Measurements from ENCODE around the gene SCFD2.
"Not testable (repeated sequence)": the region's sequence is repeated elsewhere in the genome, so short reads cannot be mapped to it uniquely, and the experiment has no call there.

The SCFD2 gene

GRCh38 chr4:53306729-53307128 is 59.1 kb downstream of the SCFD2 start:
- H3K4me3 ChIP-seq (ENCODE audit: low read length), result no peak overlapping the region

GRCh38 chr4:53292209-53292608 is 73.7 kb downstream of the SCFD2 start:
- H3K4me3 ChIP-seq (ENCODE audit: low read length); H3K9ac ChIP-seq (ENCODE audit: low read depth, low read length); H3K4me1 ChIP-seq (ENCODE audit: control insufficient read depth, insufficient read depth, low read length); H3K4me2 ChIP-seq (ENCODE audit: low read length); H3K36me3 ChIP-seq (ENCODE audit: insufficient read depth, low read length); H3K27me3 ChIP-seq (ENCODE audit: control insufficient read depth, insufficient read depth, low read length); H3K9me3 ChIP-seq (replicated peaks; ENCODE audit: low read length): not testable (repeated sequence)

More at GRCh38 chr4:53306729-53307128, 59.1 kb downstream of the SCFD2 start:
- no peaks in the 10 kb centered on the region for H3K9me3 ChIP-seq (replicated peaks; ENCODE audit: low read length)
- no peaks in the 10 kb centered on the region for H3K36me3 ChIP-seq (ENCODE audit: insufficient read depth, low read length)
- no peak overlapping the region for H3K9ac ChIP-seq (ENCODE audit: low read depth, low read length)
- H3K27me3 ChIP-seq (ENCODE audit: control insufficient read depth, insufficient read depth, low read length), result no peaks in the 10 kb centered on the region
- H3K4me1 ChIP-seq (ENCODE audit: control insufficient read depth, insufficient read depth, low read length), result peaks cover 41% of the 10 kb centered on the region
- peak overlapping the region; percentile 32 for H3K4me2 ChIP-seq (ENCODE audit: low read length)

DNA sequence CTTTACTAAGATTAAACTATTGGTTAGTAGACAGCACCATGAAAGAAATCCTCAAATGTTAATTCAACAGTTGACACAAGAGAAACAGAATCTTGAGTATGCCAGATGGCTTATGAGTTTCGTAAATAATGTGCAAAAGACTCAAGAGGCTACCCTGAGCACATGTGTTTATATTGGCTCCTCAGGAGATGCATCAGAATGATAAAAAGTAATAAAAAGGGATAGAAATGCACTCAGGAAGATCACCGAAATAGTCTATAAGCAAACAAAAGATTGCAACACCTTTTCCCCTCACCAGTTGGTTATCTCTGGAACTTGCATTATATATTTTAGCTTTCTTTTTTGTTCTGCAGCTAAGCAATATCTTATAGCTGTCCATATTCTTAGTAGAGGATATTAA is 84.4 kb downstream of the SCFD2 start:
- H3K4me2 ChIP-seq (ENCODE audit: low read length), result peak overlapping the region; percentile 31
- H3K9ac ChIP-seq (ENCODE audit: low read depth, low read length), result no peak overlapping the region
- H3K4me3 ChIP-seq (ENCODE audit: low read length), result no peak overlapping the region
- H3K4me1 ChIP-seq (ENCODE audit: control insufficient read depth, insufficient read depth, low read length), result peaks cover 8% of the 10 kb centered on the region
- H3K36me3 ChIP-seq (ENCODE audit: insufficient read depth, low read length), result no peaks in the 10 kb centered on the region
- no peaks in the 10 kb centered on the region for H3K27me3 ChIP-seq (ENCODE audit: control insufficient read depth, insufficient read depth, low read length)
- no peaks in the 10 kb centered on the region for H3K9me3 ChIP-seq (replicated peaks; ENCODE audit: low read length)

- Histone ChIP-seq H3K36me3 (ENCODE audit: insufficient read depth, low read length) (no peaks in the 10 kb centered on the region), H3K4me3 (ENCODE audit: low read length) (no peak overlapping the region), H3K9ac (ENCODE audit: low read depth, low read length) (no peak overlapping the region), H3K27me3 (ENCODE audit: control insufficient read depth, insufficient read depth, low read length) (no peaks in the 10 kb centered on the region), H3K4me2 (ENCODE audit: low read length) (no peak overlapping the region), H3K4me1 (ENCODE audit: control insufficient read depth, insufficient read depth, low read length) (peaks cover 8% of the 10 kb centered on the region), H3K9me3 (replicated peaks; ENCODE audit: low read length) (no peaks in the 10 kb centered on the region)
Observed at GRCh38 chr4:53280846-53281245, 85.0 kb downstream of the SCFD2 start.

DNA sequence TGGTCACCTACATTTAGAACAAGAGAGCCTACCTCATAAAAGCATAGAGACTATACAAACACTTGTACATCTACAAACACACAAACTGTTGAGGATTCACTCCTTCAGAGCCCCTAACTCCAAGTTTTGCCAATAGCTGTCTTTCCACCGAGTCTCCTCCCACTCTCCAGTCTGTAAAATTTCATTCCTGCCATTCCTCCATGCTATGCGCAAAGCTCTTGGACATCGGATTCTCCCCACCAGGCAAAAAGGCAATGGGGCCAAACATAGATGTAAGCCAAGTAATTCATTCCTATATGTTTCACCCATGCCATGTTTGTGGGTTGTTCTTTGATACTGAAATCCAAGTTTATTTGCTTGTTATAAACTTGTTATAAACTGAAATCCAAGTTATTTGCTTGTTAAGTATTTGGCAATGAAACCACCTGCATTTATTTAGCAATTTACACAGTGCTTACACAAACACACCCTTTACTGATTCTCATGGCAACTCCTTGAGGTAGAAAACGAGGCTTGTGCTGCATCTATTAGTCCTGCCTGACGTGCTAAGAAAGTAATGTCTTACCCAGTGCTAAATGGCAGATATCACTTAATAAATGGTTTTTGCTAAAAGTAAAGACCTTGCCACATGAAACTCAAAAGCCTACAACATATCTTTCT is 91.1 kb downstream of the SCFD2 start:
- Histone ChIP-seq H3K4me1 (ENCODE audit: control insufficient read depth, insufficient read depth, low read length) (peaks cover 9% of the 10 kb centered on the region), H3K4me2 (ENCODE audit: low read length) (no peak overlapping the region), H3K36me3 (ENCODE audit: insufficient read depth, low read length) (no peaks in the 10 kb centered on the region), H3K9me3 (replicated peaks; ENCODE audit: low read length) (no peaks in the 10 kb centered on the region), H3K9ac (ENCODE audit: low read depth, low read length) (no peak overlapping the region), H3K4me3 (ENCODE audit: low read length) (no peak overlapping the region), H3K27me3 (ENCODE audit: control insufficient read depth, insufficient read depth, low read length) (no peaks in the 10 kb centered on the region)

DNA sequence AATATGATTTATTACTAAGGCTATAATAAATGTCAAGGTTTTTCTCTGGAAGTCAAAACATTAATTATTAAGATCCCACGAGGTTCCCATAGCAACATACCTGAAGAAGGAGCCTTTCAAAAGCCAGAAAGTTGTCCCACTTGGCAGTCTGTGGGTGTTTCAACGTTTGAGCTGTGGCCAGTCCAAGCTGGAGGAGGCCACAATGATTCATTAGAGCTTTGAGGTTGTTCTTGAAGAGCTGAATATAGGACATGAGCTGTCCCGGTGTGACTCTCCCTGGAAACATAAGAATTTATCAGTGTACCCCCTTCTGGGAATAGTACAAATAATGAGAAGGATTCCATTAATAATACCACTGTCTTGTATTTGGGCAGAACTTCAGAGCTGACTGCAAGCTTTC is 92.1 kb downstream of the SCFD2 start:
- Histone ChIP-seq H3K9ac (ENCODE audit: low read depth, low read length) (no peak overlapping the region), H3K4me3 (ENCODE audit: low read length) (no peak overlapping the region), H3K36me3 (ENCODE audit: insufficient read depth, low read length) (no peaks in the 10 kb centered on the region), H3K4me2 (ENCODE audit: low read length) (no peak overlapping the region), H3K9me3 (replicated peaks; ENCODE audit: low read length) (no peaks in the 10 kb centered on the region), H3K27me3 (ENCODE audit: control insufficient read depth, insufficient read depth, low read length) (no peaks in the 10 kb centered on the region), H3K4me1 (ENCODE audit: control insufficient read depth, insufficient read depth, low read length) (peaks cover 9% of the 10 kb centered on the region)

GRCh38 chr4:53267026-53267425 is 98.8 kb downstream of the SCFD2 start:
- no peak overlapping the region for H3K4me3 ChIP-seq (ENCODE audit: low read length)
- H3K27me3 ChIP-seq (ENCODE audit: control insufficient read depth, insufficient read depth, low read length), result no peaks in the 10 kb centered on the region
- H3K4me1 ChIP-seq (ENCODE audit: control insufficient read depth, insufficient read depth, low read length), result no peaks in the 10 kb centered on the region
- H3K4me2 ChIP-seq (ENCODE audit: low read length), result no peak overlapping the region
- H3K36me3 ChIP-seq (ENCODE audit: insufficient read depth, low read length), result peaks cover 3% of the 10 kb centered on the region
- no peak overlapping the region for H3K9ac ChIP-seq (ENCODE audit: low read depth, low read length)
- H3K9me3 ChIP-seq (replicated peaks; ENCODE audit: low read length), result no peaks in the 10 kb centered on the region

DNA sequence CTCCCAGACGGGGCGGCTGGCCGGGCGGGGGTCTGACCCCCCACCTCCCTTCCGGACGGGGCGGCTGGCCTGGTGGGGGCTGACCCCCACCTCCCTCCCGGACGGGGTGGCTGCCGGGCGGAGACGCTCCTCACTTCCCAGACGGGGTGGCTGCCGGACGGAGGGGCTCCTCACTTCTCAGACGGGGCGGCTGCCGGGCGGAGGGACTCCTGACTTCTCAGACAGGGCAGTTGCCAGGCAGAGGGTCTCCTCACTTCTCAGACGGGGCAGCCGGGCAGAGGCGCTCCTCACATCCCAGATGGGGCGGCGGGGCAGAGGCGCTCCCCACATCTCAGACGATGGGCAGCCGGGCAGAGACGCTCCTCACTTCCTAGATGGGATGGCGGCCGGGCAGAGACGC is 109.9 kb downstream of the SCFD2 start:
- not testable (repeated sequence) for H3K9ac ChIP-seq (ENCODE audit: low read depth, low read length); H3K27me3 ChIP-seq (ENCODE audit: control insufficient read depth, insufficient read depth, low read length); H3K4me2 ChIP-seq (ENCODE audit: low read length); H3K4me1 ChIP-seq (ENCODE audit: control insufficient read depth, insufficient read depth, low read length); H3K36me3 ChIP-seq (ENCODE audit: insufficient read depth, low read length); H3K4me3 ChIP-seq (ENCODE audit: low read length); H3K9me3 ChIP-seq (replicated peaks; ENCODE audit: low read length)

GRCh38 chr4:53240573-53240972 is 125.3 kb downstream of the SCFD2 start:
- Histone ChIP-seq H3K9ac (ENCODE audit: low read depth, low read length) (no peak overlapping the region), H3K4me1 (ENCODE audit: control insufficient read depth, insufficient read depth, low read length) (no peaks in the 10 kb centered on the region), H3K4me2 (ENCODE audit: low read length) (no peak overlapping the region), H3K9me3 (replicated peaks; ENCODE audit: low read length) (no peaks in the 10 kb centered on the region), H3K27me3 (ENCODE audit: control insufficient read depth, insufficient read depth, low read length) (no peaks in the 10 kb centered on the region), H3K36me3 (ENCODE audit: insufficient read depth, low read length) (no peaks in the 10 kb centered on the region), H3K4me3 (ENCODE audit: low read length) (no peak overlapping the region)

DNA sequence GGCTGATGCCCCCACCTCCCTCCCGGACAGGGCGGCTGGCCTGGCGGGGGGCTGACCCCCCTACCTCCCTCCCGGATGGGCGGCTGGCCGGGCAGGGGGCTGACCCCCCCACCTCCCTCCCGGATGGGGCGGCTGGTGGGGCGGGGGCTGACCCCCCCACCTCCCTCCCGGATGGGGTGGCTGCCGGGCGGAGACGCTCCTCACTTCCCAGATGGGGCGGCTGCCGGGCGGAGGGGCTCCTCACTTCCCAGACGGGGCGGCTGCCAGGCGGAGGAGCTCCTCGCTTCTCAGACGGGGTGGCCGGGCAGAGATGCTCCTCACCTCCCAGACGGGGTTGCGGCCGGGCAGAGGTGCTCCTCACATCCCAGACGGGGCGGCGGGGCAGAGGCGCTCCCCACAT is 127.5 kb downstream of the SCFD2 start:
- not testable (repeated sequence) for H3K9me3 ChIP-seq (replicated peaks; ENCODE audit: low read length); H3K36me3 ChIP-seq (ENCODE audit: insufficient read depth, low read length); H3K9ac ChIP-seq (ENCODE audit: low read depth, low read length); H3K4me2 ChIP-seq (ENCODE audit: low read length); H3K4me1 ChIP-seq (ENCODE audit: control insufficient read depth, insufficient read depth, low read length); H3K4me3 ChIP-seq (ENCODE audit: low read length); H3K27me3 ChIP-seq (ENCODE audit: control insufficient read depth, insufficient read depth, low read length)

DNA sequence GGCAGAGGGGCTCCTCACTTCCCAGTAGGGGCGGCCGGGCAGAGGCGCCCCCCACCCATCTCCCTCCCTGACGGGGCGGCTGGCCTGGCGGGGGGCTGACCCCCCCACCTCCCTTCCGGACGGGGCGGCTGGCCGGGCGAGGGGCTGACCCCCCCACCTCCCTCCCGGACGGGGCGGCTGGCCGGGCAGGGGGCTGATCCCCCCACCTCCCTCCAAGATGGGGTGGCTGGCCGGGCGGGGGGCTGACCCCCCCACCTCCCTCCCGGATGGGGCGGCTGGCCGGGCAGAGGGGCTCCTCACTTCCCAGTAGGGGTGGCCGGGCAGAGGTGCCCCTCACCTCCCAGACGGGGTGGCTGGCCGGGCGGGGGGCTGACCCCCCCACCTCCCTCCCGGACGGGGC is 128.1 kb downstream of the SCFD2 start:
- not testable (repeated sequence) for H3K27me3 ChIP-seq (ENCODE audit: control insufficient read depth, insufficient read depth, low read length); H3K36me3 ChIP-seq (ENCODE audit: insufficient read depth, low read length); H3K9me3 ChIP-seq (replicated peaks; ENCODE audit: low read length); H3K4me3 ChIP-seq (ENCODE audit: low read length); H3K9ac ChIP-seq (ENCODE audit: low read depth, low read length); H3K4me1 ChIP-seq (ENCODE audit: control insufficient read depth, insufficient read depth, low read length); H3K4me2 ChIP-seq (ENCODE audit: low read length)

- H3K4me3 ChIP-seq (ENCODE audit: low read length); H3K9ac ChIP-seq (ENCODE audit: low read depth, low read length); H3K9me3 ChIP-seq (replicated peaks; ENCODE audit: low read length); H3K4me1 ChIP-seq (ENCODE audit: control insufficient read depth, insufficient read depth, low read length); H3K36me3 ChIP-seq (ENCODE audit: insufficient read depth, low read length); H3K27me3 ChIP-seq (ENCODE audit: control insufficient read depth, insufficient read depth, low read length); H3K4me2 ChIP-seq (ENCODE audit: low read length): not testable (repeated sequence)
Observed at GRCh38 chr4:53236624-53237023, 129.2 kb downstream of the SCFD2 start.
